GM19467 (cell line): ENCODE results near the gene GID8.

Experiments used
- ATAC-seq: cut with Tn5 transposase; IDR thresholded peaks from one replicate; pipeline ENCODE4 v1.9.1; 2021; ENCODE audit warnings: mild to moderate bottlenecking, moderate library complexity; ENCODE audit not compliant: unreplicated experiment

GID8 gene

DNA sequence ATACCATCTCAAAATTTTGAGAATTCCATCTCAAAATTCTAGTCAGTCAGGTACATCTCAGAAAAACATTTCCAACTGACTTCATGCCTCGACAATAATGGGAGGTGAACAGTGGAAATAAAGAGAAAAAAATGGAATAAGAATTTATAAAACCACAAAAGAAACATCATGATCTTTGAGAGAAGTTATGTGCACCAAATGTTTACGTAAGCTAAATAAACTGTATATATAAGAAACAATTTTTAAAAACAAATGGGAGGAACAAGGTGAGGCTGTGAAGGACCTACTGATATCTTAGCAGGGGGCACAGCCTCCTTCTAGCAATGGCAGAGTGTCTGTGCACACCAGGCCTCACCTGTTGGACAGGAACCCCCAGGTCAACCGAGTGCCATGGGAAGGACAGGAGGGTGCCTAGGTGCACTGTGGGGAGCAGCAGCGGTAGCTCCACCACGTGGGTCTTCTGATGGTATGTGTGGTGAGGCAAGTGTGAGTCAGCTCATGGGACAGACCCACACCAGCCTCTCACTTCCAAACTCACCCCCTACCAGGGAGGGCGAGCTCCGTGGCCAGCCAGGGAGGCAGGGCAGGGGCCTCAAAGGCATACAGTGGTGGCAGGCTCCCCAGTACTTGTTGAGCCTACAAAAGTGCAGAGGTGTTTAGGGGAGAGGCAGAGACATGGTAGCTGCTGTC, 34.9 kb upstream of the GID8 start:
- ATAC-seq = no peak

DNA sequence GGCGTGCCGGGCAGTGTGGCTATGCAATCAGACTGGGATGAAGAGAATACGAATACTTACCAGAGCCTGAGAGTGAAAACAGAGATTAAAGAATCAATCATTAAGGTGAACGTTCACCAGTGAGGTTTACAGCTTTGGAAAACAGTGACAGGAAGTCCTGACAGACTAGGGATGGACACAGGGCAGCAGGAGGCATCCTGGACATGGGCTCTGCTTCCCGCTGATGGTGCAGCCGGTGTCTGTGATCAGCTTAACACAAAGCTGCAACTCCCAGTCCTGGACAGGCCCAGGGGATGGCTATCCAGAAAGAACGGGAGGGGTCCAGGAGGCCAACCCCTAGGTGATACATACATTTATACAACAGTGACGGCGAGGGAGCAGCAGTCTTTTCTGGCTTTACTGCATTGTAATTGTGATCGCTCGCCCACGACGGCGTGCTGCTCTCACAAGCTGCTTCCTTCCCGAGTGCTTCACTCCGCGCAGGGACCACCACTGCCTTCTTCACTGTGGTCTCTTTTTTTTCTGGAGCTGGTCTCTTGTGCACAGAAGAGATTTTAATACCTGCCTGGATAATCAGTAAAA, 32.3 kb upstream of the GID8 start:
- ATAC-seq = no peak

DNA sequence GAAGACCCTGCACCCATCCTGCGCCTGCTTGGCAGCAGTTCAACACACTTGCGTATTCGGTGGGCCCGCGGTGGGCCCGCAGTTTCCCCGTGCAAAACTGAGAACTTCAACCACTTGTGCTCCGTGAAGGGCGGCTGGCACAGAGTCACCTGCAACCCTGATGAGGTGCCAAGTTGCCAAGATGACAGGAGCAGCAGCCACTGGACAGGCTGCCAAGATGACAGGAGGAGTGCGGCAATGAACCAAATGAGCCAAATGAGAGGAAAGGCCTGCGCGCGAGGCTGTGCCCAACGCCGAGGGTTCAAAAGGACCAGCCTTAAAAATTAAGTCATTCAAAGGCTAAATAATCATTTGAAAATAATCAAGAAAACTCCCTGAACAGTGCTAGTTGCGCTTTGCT, 31.7 kb upstream of the GID8 start:
- ATAC-seq = no peak

DNA sequence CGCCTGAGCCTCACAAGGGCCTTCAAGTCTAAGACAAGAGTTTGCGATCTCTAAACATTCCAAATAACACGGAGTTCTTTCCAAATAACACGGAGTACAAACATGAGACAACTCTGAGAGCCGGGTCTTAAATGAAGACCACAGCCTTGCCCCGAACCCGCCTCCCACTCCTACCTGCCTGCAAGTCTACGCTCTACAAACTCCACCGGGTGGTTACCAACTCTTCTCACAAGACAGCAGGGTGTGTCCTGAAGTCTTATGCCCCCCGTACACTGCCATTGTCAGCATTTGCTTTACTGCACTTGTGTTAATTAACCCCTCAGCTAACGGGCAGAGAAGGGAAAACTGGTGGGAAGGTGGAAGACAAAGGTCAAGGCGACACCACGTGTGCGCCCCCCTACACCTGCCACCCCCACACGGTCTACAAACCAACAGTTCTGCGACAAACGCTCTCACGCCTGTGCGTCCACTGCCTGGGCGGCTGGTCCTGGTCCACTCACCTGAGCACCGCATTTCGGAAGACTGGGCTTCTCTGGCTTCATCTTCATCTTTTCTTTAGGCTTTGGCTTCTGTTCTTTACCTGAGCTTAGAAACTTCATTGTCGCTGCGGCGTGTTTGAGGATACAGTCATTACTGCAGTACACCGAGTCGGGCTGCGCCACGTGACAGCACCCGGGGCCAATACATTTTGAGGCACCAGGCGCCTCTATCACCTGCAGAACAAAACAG, 31.1 kb upstream of the GID8 start:
- no peak for ATAC-seq

DNA sequence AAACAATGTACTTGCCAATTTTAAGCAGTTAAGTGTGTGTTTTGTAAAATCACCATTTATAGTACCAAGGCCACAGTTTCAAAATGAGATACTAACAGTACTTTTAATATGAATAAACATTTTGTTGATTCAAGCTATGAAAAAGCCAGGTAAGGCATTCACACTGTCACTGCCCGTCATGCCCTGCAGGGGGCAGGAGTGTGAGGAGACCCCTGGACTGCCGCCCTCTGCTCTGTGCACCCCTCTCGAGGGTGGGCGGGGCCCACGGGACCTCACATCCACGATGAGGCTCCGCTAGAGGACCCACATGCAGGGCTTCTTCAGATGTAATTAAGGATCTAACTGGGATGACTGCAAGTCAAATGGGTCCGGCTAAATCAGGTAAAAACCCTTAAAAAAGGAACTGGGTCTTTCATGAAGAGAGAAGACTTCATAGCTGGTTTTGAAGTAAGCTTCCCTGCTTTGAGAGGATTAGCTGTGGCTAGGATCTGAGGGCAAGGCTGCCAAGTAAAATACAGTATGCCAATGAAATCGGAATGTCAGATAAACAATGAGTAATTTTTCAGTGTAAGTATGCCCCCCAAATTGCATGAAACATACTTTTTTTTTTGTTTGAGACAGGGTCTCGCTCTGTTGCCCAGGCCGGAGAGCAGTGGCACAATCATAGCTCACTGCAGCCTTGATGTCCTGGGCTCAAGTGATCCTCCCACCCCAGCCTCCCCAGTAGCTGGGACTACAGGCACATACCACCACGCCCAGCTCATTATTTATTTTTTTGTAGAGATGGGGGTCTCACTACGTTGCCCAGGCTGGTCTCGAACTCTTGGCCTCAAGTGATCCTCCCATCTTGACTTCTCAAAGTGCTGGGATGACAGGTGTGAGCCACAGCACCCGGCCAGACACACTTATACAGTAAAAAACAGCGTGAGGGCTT, 30.3 kb upstream of the GID8 start:
- no peak for ATAC-seq

DNA sequence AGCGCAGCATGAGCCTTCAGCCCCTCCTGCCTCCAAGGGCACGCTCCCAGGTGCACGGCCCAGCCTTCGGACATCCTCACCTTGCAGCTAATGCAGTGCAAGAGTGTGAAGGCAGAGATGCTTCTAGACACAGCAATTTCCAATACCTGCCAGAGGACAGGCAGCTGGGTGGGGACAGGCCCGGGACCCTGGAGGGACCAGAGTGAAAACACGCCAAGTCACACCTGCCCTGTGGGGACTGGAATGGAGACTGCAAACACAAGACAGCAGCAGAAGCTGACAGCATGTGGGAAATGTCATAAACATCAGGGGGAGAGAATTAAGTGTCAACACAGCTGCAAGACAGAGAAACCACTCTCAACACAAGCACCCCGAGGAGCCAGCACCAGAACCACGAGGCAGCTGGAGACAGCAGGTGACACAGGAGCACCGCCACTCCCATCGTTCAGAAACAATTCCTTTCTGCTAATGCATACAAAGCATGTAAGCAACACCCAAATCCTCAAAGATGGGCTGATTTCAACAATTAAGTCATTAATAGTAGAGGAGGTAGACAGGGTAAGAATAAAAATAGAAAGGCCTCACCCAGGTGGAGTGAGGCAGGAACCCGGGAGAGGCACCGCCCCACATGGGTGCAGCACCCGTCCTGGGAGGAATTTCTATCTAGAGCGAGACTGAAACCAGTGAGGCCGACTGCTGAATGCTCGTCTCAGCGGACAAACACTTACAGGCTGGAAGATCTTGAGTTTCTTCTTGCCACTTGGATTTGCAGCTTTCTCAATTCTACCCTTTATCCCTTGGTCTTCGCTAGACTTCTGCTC, 28.8 kb upstream of the GID8 start:
- no peak for ATAC-seq

DNA sequence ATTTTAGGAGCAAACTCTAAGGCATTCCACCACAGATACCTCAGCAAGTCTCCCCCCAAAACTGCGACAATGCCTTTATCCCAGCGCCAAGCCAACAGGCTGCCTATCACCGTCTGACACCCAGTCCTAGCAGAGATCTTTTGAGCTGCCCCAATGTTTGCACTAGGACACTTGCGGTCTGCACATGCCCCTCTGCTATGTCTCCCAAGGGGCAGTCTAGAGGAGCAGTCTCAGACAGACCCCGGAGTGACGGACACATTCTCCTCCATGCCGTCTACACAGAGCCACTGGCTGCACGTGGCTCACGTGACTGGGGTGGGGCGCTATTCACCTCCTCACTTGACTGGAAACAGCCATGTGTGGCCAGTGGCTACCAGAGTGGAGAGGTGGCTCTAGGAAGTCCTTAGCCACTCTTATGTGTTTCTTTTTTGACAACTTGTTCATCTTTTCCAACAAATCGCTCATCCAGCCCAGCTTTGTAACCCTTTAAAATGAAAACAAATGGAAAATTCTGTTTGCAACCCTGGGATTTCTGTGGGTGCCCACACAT, 27.7 kb upstream of the GID8 start:
- no peak for ATAC-seq

DNA sequence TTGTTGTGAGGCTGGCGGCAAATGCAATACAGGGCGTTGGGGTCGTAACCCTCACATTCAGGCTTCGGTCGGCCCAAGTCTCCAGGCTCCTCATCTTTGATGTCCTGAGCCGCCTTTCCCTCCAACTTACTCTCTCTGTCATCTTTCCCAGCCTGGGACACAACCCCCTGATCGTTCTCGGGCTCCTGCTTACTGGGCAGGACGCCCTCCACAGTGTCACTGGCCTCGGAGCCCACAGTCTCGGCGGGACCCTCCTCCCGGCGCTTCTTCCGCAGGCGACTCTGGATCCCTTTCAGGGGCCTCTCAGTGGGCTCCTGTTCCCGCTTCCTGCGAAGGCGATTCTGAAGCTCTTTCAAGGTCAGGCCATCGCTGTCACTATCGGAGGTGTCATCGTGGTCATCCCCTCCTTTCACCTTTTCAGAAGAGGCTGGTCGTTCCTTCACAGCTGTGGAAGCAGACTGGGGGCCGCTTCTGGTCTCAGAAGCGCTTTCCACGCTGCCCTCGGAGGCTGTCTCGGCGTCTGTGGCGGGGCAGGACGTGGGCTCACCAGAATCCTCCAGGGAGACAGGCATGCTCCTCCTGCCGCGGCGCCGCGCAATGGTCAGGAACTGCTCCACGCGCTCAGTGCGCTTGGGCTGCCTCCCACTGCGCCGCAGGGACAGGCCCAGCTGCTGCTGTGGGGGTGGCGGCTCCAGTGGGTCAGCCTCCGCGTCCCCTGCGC, 27.0 kb upstream of the GID8 start:
- ATAC-seq = no peak

DNA sequence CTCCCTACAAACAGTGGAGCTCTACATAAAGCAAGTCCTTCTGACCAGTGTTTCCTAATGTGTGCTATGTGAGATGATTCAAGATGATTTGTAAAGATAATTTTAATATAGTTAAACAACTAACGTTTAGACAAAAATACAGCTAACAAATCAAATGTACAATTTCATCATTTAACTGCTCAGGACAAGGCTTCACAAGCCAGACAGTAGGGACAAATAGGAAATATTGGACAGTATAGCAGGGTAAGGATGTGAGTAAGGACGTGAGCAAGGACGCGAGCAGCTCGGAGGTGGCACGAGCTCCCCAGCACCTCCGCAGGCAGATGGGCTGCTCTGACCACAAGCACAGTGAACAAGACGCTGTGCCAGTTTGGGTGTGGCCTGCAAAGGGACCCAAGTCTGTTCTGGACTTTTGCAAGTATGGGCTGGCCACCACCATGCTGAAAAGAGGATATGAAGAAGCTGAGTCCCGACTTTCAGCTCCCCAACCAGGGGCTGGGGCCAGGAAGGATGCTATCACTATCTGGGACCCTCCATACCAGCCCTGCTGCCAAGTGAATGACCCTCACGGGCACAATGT, 26.2 kb upstream of the GID8 start:
- ATAC-seq = no peak

DNA sequence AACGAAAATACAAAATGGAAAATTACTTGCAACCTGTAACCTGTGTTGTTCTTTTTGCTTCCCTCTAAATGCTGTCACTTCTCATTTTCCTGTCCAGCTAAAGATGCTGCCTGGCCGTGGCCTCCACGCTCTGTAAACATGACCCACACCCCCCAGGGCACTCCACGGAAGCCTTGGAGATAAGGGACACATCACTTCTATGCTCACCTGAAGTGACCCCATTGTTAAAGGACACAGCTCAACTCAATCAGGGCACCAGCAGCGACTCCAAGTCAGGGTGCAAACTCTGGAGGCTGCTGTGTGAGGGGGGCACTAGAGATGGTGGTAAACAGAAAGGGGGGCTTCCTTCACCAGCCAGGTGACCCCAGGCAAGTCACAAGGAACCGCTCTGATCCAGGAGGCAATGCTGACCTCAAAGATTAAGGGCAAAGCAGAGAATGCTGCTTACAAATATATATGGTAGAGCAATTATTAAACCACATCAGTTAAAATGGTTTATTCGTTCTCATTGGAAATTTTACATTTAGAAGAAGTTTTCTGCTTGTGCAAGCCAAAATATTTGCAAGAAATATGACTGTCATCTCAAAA, 24.8 kb upstream of the GID8 start:
- no peak for ATAC-seq

DNA sequence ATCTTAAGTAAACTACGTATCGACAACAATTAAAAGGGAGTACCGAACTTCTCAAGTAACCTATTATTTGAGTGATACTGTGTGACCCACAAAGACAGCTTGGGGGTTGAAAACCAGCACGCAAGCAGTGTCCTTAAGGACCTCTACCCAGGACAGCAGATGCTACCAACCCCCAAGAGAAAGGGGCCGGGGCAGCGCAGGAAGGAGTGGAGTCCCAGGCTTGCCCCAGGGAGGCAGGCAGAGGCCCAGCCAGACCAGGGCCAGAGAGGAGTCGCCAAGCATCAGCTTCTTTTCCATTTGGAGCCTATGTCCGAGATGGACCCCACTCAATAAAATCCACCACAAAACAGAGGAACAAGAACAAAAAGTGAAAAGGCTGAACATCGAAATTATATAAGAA, 23.5 kb upstream of the GID8 start:
- ATAC-seq = no peak

DNA sequence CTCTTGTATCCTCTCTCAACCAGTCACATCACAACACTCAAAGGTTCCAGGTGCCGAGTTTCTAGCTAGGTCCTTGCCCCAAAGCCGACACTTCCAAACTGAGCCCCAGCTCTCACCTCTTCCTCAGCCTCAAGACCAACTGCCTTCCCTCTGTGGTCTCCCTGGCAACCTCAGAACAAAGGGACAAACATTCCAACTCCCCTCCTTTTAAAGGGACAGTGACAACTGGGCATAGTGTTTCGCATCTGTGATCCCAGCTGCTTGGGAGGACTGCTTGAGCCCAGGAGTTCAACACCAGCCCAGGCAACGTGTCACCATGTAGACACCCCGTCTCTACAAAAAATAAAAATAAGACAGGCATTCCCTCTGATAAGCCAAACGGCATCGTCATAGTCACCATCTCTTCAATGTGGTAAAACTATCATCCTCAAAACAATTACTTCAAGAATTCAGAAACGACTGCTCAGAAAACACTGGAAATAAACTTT, 22.9 kb upstream of the GID8 start:
- ATAC-seq = no peak

DNA sequence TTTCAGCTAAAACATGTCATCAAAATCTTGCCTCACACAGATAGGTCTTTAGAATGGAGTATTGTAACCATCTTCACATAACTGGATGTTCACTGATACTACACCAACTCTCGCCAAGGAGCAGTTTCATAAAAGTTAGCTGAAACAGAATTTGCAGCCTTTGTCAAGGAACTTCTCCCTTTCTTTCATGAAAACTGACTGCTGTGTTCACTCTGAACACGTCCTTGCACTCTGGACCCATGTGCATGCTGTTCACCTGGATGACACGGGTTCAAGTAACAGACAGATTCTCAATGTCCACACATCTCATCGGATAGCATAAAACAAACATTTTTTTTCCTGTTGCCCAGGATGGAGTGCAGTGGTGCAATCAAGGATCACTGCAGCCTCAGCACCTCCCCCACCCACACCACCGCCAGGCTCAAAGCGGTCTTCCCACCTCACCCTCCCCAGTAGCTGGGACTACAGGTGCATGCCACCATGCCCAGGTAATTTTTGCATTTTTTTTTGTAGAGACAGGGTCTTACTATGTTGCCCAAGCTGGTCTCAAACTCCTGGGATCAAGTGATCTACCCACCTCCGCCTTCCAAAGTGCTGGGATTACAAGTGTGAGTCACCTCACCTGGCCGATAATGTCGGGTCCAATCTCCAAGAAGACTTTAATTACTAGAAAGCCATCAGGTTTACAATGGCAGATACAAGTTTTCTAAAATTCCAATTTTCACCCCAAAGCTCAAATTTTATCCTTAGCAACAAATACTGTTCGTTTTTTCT, 21.1 kb upstream of the GID8 start:
- no peak for ATAC-seq

DNA sequence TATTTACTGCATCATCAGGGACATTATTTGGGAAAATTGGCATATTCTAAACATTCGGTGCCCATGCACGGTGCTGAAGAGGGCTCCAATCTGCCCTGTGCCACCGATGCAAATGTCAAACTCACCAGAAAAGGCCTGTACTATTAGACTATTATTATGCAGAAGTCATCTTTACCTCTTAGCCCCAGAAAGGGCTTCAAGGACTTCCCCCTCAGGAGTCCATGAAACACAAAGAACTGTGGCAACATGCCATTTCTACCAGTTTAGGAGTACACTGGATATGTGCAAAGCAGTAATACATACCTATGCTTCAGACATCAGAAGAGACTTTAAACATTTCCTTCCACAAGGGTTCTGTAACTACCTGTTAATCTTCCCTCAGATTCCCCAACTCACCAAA, 20.2 kb upstream of the GID8 start:
- ATAC-seq = no peak

DNA sequence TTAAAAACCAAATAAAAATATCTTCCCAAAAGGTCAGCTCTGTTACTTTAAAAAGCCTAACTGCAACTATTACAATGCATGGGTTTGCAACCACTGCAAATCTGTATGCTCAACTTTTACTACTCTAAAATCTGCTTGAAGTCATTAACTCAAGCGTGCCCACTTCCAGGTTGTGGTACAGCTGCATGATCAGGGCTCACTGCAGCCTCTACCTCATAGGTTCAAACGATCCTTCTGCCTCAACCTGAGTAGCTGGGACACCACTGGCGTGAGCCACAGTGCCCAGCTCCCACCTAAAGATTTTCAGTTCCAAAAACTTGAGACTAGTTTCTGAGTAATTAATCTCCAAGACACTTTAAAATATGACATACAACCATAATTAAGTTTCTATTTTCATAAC, 19.8 kb upstream of the GID8 start:
- no peak for ATAC-seq

DNA sequence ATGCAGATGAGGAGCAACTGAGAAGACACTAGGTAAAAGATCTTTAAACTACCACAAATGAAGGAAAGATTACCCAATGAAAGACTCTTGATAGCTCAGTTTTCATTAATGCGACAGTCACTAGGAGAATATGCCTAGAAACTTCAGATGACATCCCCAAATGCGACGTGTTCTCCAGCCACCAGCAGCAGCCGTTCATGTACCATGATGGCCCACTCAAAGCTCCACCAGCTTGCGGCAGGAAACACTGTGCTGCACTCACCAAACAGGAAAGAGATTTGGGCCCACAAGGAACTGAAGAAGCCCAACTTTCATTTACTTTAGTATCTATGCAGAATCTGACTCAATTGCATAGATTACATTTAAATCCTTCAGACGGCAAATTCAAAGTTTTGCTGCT, 19.1 kb upstream of the GID8 start:
- ATAC-seq = no peak

DNA sequence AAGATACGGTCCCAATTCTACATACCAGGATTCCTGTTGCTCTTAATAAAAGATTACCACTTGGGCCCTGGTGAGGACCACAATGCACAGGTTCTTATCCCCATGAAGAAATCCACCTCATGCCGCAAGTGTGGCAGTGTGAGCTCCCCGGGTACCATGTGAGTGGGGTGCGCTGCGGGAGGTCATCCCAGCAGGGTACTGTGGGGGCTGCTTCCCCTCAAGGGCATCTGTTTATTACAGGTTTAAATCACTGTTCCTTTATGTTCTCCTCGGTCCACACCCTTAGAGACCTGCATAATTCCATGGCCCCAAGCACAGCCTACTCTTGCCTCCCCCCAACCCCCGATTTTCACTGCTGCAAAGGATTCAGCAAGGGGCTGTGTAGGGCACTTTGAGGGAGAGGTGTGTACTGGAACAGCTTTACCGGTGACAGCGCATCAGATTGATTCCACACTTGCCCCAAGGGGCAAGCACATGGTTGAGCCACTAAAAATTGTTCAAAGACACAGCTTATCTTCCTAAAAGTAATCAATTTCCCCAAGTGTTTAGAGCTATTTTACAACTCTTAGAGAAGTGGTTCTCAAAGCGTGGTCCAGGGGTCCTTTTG, 17.8 kb upstream of the GID8 start:
- ATAC-seq = no peak
